HEK293 (cell line): ENCODE results near the gene ROR2.
A peak's percentile ranks its signal among the peaks of the same experiment; 100 is the strongest.

Experiments used
- ATF2 ChIP-seq: fragments of 450-650 bp; formaldehyde crosslinking; IDR thresholded peaks from 2 replicates; pipeline ENCODE4 v1.5.1; 2016; ENCODE audit warnings: missing biosample characterization, missing genetic modification characterization, low read depth
- BCL11B ChIP-seq: fragments of 450-650 bp; formaldehyde crosslinking; IDR thresholded peaks from 2 replicates; pipeline ENCODE4 v1.5.1; 2016; ENCODE audit warnings: low read depth, missing biosample characterization, missing genetic modification characterization
- KLF10 ChIP-seq: fragments of 450-650 bp; IDR thresholded peaks from 2 replicates; pipeline ENCODE4 v1.5.1; 2018; ENCODE audit warnings: missing biosample characterization, mild to moderate bottlenecking, missing genetic modification characterization
- KLF7 ChIP-seq: fragments of 450-650 bp; formaldehyde crosslinking; IDR thresholded peaks from 2 replicates; pipeline ENCODE4 v1.5.1; 2016; ENCODE audit warnings: missing biosample characterization, missing genetic modification characterization, borderline replicate concordance
- KLF9 ChIP-seq: fragments of 450-650 bp; formaldehyde crosslinking; IDR thresholded peaks from 2 replicates; pipeline ENCODE4 v1.5.1; 2016; ENCODE audit warnings: missing biosample characterization, missing genetic modification characterization, low read depth
- PBX3 ChIP-seq: sonication (generic); formaldehyde crosslinking; IDR thresholded peaks from 2 replicates; pipeline ENCODE4 v1.8.1; 2022; ENCODE audit warnings: mild to moderate bottlenecking, moderate library complexity, missing genetic modification reagents
- SETDB1 ChIP-seq: IDR thresholded peaks from one replicate; pipeline ENCODE4 v1.6.1; 2017; ENCODE audit warnings: mild to moderate bottlenecking, low read length, moderate library complexity, mixed read lengths; ENCODE audit not compliant: insufficient read length
- SP3 ChIP-seq: fragments of 450-650 bp; formaldehyde crosslinking; IDR thresholded peaks from 2 replicates; pipeline ENCODE4 v1.5.1; 2016; ENCODE audit warnings: missing biosample characterization, missing genetic modification characterization
- TCF7L2 ChIP-seq: IDR thresholded peaks from 2 replicates; pipeline ENCODE4 v1.6.1; 2011; ENCODE audit warnings: low read depth, mild to moderate bottlenecking, inconsistent platforms, low read length, moderate library complexity, borderline replicate concordance
- TSHZ1 ChIP-seq: fragments of 450-650 bp; formaldehyde crosslinking; IDR thresholded peaks from 2 replicates; pipeline ENCODE4 v1.5.1; 2016; ENCODE audit warnings: missing biosample characterization, missing genetic modification characterization, borderline replicate concordance
- WT1 ChIP-seq: fragments of 450-650 bp; formaldehyde crosslinking; IDR thresholded peaks from 2 replicates; pipeline ENCODE4 v1.5.1; 2016; ENCODE audit warnings: missing biosample characterization, missing genetic modification characterization
- ZBTB10 ChIP-seq: fragments of 450-650 bp; formaldehyde crosslinking; IDR thresholded peaks from 2 replicates; pipeline ENCODE4 v1.5.1; 2016; ENCODE audit warnings: missing biosample characterization, missing genetic modification characterization
- ZBTB11 ChIP-seq: fragments of 450-650 bp; formaldehyde crosslinking; conservative IDR thresholded peaks from 2 replicates; pipeline ENCODE4 v1.5.1; 2016; ENCODE audit warnings: low read depth, missing biosample characterization, missing genetic modification characterization
- ZNF112 ChIP-seq: fragments of 450-650 bp; formaldehyde crosslinking; IDR thresholded peaks from 2 replicates; pipeline ENCODE4 v1.5.0; 2017; ENCODE audit warnings: missing biosample characterization, missing genetic modification characterization
- ZNF169 ChIP-seq: fragments of 450-650 bp; formaldehyde crosslinking; IDR thresholded peaks from 2 replicates; pipeline ENCODE4 v1.5.1; 2016; ENCODE audit warnings: missing biosample characterization, missing genetic modification characterization
- ZNF175 ChIP-seq: fragments of 450-650 bp; formaldehyde crosslinking; IDR thresholded peaks from 2 replicates; pipeline ENCODE4 v1.5.1; 2016; ENCODE audit warnings: missing biosample characterization, missing genetic modification characterization
- ZNF211 ChIP-seq: fragments of 450-650 bp; formaldehyde crosslinking; IDR thresholded peaks from 2 replicates; pipeline ENCODE4 v1.5.1; 2016; ENCODE audit warnings: low read depth, missing biosample characterization, missing genetic modification characterization
- ZNF354C ChIP-seq: fragments of 450-650 bp; formaldehyde crosslinking; IDR thresholded peaks from 2 replicates; pipeline ENCODE4 v1.5.1; 2016; ENCODE audit warnings: missing biosample characterization, missing genetic modification characterization, low read depth, borderline replicate concordance
- ZNF362 ChIP-seq: fragments of 450-650 bp; formaldehyde crosslinking; IDR thresholded peaks from 2 replicates; pipeline ENCODE4 v1.5.1; 2016; ENCODE audit warnings: missing biosample characterization, missing genetic modification characterization
- ZNF555 ChIP-seq: fragments of 450-650 bp; formaldehyde crosslinking; conservative IDR thresholded peaks from 2 replicates; pipeline ENCODE4 v1.5.1; 2017; ENCODE audit warnings: missing biosample characterization, mild to moderate bottlenecking, missing genetic modification characterization, inconsistent platforms
- ZNF704 ChIP-seq: fragments of 450-650 bp; formaldehyde crosslinking; IDR thresholded peaks from 2 replicates; pipeline ENCODE4 v1.5.1; 2016; ENCODE audit warnings: missing biosample characterization, missing genetic modification characterization
- ZNF707 ChIP-seq: fragments of 450-650 bp; formaldehyde crosslinking; IDR thresholded peaks from 2 replicates; pipeline ENCODE4 v1.5.1; 2016; ENCODE audit warnings: missing biosample characterization, missing genetic modification characterization
- ZNF843 ChIP-seq: fragments of 450-650 bp; formaldehyde crosslinking; IDR thresholded peaks from 2 replicates; pipeline ENCODE4 v1.5.1; 2016; ENCODE audit warnings: missing biosample characterization, missing genetic modification characterization

Gene ROR2

GRCh38 chr9:91949946-91950664, at the start of gene ROR2 (continued):
- TF ChIP-seq KLF7 (tag by site-specific recombination) (no peak), ZNF169 (no peak), SETDB1 (no peak), ZBTB11 (tag by site-specific recombination) (0 out of 2 replicates have a peak, but pooled peaks have one; percentile 17), ZNF362 (tag by site-specific recombination) (no peak), ZNF175 (no peak), ZNF555 (no peak), TSHZ1 (tag by site-specific recombination) (no peak), WT1 (tag by site-specific recombination) (no peak), KLF9 (tag by site-specific recombination) (no peak), ZBTB10 (tag by site-specific recombination) (peak; percentile 29; the same call in 1 of the 2 replicates), SP3 (tag by site-specific recombination) (no peak), ZNF354C (tag by site-specific recombination) (no peak), ZNF704 (no peak), TCF7L2 (no peak), ATF2 (tag by site-specific recombination) (no peak), ZNF112 (tag by site-specific recombination) (no peak), ZNF707 (tag by site-specific recombination) (no peak), ZNF843 (tag by site-specific recombination) (no peak), BCL11B (no peak), KLF10 (tag by site-specific recombination) (0 out of 2 replicates have a peak, but pooled peaks have one; percentile 37), PBX3 (CRISPR knock-in tag) (0 out of 2 replicates have a peak, but pooled peaks have one; percentile 35), ZNF211 (tag by site-specific recombination) (no peak)
